ENCODE measurements around the gene PARP6.

PARP6 gene

DNA sequence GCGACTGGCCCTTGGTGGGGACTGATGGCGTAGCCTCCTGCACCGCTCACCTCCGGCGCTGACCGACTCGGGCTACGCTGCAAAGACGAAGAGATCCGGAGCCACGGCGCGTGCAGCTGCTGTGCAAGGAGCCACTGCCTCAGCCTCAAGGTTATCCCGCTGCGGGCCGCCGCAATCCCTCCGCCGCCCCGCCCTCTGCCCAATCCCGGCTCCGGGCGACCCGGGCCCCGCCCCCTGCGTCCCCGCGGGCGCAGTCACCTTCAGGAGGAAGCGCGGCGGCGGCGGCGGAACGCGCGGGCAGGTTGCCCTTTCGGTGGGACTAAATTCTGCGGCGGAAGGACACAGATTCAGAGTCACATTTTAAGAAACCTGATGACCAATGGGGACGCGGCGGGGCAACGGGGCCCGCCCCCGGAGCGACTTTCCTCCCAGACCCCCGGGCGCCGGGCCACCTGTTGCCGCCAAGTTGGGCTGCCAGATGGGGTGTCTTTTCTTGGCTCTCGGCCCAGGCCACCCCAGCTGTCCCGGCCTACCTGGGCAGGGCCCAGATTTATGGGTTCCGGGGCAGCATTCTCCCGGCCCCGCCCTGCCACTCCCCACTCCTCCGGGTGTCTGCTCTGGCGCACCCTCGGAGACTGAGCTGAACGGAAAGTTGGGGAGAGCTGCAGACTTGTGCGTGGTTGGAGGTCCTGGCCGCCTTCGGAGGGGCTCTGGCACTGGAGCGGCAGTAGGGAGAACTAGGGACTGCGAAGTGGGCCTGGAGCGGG lies 41.1 kb downstream of the PARP6 start, which contains the start of gene PKM:
Gene PKM (minus strand): TSS at position 125 of the 767 bp plus-strand sequence. CDS start 12,093 bp downstream, outside the sequence.
- peak; percentile 99 for DNase-seq (ENCODE audit: low read depth)

DNA sequence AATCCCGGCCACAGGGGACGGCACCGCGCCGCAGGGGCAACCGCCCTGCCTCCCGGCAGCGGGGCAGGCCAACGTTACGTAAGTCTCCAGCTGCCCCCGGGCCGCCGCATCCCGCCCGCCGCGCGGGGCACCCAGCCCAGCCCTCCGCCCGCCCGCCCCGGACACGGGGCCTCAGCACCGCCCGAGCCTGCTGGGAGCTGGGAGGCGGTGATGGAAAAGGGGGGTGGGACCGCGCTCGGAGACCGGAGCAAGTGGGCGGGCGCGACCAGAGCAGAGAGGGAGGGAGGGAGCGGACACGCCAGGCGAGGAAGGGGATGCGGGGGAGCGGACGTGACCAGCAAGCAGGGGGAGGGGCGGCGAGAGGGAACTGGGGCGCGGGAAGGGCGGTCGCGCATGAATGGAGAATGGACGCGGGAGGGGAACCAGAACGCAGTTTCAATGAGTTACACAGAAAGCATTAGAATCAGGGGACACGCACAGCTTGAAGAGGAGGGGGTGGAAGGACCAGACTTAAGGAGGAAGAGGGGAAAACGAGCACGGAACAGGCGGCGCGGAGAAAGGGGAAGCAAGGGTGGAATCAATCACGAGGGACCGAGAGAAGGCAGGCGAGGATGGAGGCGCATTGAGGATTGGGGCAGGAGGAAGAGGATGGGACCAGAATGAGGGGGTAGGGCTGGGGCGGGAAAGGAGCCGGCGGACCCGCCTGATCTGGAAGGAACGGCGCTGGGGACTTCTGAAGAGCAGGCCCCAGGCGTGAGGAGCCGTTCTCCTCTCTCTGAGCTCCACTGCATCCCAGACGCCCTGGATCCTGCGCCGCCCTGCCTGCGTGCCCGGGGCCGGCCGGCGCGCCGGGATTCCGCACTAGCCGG lies 41.9 kb downstream of the PARP6 start:
- peak; percentile 86 for DNase-seq (ENCODE audit: low read depth)

DNA sequence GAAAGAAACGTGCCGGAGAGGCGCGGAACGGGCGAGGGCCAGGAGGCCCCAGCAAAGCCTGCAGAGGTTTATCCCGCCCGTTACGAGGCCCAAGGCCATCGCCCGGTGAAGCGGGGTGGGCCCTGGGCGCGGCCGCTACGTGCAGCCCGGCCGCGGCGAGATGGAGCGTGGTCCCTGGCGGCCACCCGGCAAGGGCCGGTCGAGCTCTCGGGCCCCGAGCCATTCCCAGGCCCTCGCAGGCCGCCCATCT lies 42.5 kb downstream of the PARP6 start:
- DNase-seq (ENCODE audit: low read depth) = no peak

DNA sequence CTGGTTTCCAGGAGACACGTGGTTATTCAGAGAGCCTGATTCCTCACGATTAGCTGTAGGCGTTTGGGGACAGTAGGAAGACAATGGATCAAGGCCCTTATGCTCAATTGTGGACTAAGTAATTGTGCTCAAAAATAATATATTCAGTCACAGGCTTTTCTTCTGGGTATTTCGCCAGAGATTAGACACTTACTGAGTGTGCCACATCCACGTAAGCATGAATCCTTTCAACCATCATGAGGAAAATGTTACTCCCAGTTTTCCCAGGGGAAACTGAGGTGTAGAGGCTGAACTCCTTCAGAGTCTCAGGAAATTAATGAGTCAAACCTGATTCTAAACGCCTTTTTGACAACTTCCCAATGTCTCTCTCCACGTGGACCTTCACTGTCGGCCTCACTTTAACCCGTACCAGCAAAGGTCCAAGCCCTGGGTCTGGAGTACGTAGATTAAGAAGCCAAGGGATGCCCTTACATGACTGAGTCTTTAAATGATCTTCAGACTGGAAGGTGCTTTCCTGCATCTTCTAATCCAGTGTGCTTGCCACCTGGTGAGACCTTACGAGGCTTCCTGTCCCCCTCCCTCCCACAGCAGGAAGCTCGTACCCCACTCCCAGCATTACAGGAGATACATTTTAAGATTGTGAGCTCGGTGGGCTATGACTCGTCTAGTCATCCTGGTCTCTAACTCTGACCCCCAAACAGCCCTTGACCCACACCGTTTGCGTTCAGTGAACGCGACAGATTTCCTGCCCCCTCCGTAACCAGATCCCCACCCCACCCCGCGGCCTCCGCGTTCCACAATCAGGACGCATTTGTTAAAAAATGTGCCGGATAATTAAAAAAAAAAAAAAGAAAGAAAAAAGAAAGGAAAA lies 43.0 kb downstream of the PARP6 start:
- DNase-seq (ENCODE audit: low read depth) = peak; percentile 19

DNA sequence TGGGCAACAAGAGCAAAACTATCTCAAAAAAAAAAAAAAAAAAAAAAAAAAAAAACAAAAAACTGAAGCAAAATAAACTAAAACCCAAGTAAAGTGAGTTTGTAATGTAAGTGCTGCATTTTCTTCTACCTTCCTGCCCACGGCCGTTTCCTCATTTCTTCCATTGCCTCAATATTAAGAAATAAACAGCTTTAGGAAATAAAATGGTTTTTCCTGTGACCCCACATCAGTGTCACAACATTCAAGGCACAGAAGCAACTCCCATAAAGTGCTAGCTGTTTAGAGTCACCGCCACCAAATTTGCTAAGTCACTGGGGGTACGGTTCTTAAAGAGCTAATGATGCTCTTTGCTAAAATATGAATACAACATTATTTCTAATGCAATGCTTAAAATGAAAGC lies 44.6 kb downstream of the PARP6 start:
- DNase-seq (ENCODE audit: low read depth) = no peak

DNA sequence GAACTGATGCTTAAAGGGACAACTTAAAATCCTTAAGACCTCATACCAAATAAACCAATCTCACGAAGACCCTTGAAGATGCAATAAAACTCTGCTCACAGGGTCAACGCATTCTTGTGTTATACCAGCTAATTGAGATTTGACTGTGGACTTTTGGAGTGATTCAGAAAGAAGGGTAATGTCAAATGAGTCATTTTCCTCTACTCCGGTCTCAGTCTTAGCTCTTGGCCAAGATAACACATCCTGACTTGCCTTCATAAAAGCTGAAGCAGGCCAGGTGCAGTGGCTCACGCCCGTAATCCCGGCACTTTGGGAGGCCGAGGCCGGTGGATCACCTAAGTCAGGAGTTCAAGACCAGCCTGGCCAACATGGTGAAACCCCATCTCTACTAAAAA lies 45.2 kb downstream of the PARP6 start:
- peak; percentile 56 for DNase-seq (ENCODE audit: low read depth)

DNA sequence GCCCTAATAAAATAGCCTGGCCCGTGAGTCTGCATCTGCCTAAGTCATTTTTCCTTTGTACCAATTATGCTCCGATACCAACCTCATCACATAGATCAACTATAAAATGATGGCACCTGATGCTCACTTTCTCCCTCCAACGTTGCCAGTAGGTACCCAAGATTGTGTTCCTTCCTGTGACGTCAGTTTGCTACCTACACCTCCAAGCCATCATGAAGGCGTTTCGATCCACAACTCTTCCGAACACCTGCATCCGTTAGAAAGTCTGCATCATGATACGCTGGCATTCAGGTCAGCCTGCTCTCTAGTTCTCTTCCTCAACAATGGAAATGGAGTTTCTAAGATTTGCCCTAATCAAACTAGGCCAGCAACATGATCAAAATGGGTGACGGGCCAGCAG lies 49.1 kb downstream of the PARP6 start:
- DNase-seq (ENCODE audit: low read depth) = no peak

DNA sequence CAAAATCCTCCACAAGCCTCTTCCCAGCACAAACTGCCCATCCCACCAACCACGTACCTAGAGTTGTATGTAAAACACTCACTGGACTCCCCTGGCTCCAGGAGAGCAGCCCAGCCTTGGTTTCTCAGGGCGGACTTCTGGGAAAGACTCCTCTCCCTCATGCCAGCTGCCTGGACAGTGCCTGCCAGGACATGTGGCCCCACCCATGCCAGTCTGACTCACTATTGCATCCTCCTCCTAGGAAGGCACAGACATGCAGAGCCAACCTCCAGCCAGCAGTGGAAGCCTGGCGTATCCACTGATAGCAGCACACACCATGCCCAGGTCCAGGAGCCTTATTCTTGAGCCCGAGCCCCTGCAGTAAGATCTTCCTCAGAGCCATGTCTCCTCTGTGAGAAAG lies 50.0 kb downstream of the PARP6 start:
- no peak for DNase-seq (ENCODE audit: low read depth)

DNA sequence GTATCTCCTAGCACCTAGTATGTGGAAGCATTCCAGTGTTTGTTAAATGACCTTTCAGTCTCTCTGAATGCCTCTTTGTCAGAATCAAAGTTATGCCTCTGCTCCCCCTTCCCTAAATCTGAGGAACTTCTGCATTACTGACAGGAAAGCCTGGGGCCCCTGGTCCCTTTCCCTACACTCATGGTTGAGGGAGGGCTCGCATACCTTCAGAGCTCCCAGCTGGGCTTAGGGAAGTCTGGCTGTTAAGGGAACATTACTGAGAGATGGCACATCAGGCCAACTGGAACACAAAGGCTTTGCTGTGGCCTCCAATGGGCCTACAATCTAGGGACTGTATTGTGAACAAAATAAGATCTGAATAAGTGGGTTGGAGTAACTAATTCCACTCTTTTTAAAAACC lies 51.7 kb downstream of the PARP6 start:
- no peak for DNase-seq (ENCODE audit: low read depth)

DNA sequence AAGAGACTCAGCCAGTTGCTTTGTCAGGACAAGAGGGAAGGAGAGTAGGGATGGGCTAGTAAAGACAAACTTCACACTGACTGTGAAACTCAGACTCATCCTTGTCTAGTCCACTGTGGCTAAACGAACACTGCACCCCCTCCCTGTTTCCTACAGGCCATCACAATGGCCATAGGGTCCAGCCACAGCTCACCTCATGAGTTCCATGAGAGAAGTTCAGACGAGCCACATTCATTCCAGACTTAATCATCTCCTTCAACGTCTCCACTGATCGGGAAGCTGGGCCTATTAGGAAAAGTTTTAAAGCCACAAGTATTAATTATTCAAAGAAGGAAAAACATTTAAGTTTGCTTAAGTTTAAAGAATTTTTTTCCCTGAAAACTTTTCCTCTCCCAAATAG lies 55.1 kb downstream of the PARP6 start:
- no peak for DNase-seq (ENCODE audit: low read depth)

DNA sequence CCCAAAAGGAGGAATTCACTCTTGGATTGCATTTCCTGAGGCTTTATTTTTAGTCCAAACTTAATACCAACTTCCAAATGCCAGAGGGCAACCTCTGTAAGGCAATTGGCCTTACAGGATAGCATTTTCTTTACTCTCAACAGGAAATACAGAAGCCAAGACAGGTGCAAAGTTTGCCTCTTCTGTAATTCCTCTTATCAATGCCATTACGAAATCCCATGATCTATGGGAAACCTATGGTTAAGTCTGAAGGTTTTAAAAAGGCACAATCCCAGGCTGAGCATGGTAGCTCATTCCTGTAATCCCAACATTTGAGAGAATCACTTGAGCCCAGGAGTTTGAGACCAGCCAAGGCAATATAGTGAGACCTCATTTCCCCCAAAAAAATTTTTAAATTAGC lies 56.3 kb downstream of the PARP6 start:
- DNase-seq (ENCODE audit: low read depth) = no peak

DNA sequence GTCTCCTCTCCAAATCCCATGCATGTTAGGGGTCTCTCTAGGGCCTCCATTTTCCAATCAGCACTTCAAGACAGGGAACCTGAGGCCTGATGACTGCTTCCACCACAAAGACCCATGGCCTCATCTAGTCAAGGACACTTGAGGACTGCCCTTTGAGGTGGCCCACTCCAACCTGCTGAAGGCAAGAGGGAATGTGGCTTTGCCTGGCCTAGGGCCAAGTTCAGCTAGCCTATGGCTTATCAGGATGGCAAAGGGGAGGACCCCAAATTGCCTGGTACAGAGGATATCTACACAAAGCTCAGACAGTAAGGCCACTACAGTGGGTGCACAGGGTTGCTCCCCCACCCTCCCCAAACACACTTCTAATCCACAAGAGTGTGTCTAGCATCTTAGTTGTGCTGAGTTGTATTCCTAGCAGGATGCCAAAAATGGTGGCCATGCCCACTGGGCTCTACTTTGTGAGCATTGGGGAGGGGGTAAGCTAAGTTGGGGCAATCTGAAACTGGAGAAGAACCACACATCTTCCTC lies 64.7 kb downstream of the PARP6 start:
- DNase-seq (ENCODE audit: low read depth) = no peak

DNA sequence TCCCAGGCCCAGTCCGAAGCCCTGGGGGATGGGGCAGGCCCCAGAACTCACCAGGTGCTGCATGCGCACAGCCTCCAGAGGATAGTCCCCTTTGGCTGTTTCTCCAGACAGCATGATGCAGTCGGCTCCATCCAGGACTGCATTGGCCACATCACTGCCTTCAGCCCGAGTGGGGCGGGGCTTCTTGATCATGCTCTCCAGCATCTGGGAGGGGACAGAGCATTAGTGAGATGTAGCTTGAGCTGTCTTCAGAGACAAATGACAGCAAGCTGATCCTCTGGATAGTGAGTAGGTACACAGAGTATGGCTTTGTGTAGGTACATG lies 65.7 kb downstream of the PARP6 start:
- DNase-seq (ENCODE audit: low read depth) = no peak

DNA sequence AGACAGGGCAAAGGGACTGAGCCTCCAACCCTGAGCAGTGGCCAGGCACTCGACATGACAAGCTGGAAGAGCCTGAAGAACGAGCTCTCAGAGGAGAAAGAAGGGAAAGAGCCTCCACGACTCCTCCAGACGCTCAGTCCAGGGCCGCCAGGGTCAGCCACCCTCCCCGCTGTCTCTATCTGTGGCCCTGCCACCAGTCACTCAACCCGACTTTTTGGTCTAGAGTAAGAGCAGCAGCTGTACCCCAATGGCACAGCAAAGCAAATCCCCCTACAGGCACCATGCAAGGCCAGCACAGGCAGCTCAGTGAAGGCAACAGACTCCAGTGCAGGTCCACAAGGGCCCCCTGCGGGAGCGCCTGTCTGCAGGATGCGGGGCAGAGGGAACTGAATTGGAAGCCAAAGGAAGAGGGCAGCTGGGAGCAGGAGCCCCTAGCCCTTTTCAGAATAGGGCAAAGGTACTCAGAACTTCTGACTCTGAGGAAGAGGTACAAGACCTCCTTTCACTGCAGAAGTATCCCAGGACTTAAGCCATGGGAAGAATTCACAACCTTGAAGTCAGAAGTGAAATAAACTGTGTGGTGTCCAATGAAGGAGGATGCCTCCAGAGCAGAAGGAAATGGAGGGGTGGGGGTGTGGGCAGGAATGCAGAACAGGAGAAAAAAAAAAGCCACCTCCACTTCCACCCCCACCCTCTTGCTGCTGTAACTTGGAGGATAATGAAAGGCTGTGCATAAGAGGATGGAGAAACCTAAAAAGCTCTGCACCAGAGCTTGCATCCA lies 66.3 kb downstream of the PARP6 start:
- DNase-seq (ENCODE audit: low read depth) = no peak

DNA sequence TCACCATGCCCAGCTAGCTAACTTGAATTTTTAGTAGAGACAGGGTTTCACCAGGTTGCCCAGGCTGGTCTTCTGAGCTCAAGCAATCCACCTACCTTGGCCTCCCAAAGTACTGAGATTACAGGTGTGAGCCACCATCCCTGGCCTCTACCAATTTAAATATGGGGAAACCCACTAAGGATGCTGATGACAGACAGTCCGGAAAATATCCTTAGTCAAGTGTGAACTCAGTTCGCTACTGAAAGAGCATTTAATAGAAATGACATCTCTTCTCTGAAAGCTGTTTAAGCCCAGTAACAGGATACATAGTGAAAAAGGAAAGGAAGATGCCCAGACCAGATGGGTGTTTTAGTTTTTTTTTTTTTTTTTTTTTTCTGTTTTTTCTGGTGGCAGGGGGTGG lies 67.1 kb downstream of the PARP6 start:
- no peak for DNase-seq (ENCODE audit: low read depth)

DNA sequence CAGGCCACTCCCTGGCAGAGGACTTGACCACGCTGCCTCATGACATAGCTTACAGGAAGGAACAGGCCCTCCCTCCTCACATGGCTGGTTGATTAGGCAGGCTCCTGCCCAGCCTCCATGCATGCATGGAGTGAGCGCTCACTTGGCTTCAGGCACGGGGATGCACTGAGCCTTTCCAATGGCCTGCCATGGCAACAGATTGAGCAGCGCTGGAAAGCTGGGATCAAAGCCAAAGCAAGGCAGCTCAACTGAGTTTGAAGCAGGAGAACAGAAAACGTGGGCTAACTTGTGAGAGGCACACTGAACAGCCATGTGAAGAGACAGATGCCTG lies 68.9 kb downstream of the PARP6 start:
- no peak for DNase-seq (ENCODE audit: low read depth)

DNA sequence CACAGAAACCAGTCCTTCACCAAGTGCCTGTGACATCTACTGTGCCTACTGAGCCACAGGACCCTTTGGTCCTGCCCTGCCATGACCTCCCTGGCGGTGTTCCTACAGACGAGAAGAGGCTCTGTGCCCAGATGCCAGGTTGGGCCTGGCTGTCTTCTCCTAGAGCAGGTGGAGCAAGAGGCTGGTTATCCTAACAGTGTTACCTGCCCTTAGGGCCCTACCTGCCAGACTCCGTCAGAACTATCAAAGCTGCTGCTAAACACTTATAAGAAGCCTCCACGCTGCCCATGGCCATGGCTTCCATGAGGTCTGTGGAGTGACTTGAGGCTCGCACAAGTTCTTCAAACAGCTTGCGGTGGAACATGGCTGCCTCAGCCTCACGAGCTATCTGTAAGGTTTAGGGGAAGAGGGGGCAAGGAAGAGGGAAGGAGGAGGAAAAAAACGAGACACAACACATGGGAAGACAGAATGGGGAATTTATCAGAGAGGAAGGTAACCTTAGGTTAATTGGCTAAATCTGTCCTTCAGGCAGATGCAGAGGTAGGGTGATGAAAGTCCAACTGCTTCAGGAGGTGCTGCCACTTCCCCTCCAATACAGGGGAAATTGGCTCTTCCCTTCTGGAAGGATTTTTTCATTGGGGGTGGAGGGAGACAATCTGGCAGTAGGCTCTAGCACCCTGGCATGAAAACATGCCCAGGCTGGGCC lies 69.4 kb downstream of the PARP6 start:
- DNase-seq (ENCODE audit: low read depth) = no peak

DNA sequence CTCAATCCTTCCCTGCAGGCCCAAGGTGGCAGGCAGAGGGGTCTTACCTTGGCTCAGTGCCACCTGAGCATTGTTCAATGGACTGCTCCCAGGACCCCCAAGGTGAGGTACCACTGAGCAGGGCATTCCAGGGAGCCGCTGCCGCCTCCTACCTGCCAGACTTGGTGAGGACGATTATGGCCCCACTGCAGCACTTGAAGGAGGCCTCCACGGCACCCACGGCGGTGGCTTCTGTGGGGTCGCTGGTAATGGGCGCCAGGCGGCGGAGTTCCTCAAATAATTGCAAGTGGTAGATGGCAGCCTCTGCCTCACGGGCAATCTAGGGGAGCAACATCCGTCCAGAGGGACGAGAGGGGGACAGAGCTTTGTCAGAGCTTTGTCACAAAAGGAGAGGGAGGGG lies 70.1 kb downstream of the PARP6 start:
- no peak for DNase-seq (ENCODE audit: low read depth)

DNA sequence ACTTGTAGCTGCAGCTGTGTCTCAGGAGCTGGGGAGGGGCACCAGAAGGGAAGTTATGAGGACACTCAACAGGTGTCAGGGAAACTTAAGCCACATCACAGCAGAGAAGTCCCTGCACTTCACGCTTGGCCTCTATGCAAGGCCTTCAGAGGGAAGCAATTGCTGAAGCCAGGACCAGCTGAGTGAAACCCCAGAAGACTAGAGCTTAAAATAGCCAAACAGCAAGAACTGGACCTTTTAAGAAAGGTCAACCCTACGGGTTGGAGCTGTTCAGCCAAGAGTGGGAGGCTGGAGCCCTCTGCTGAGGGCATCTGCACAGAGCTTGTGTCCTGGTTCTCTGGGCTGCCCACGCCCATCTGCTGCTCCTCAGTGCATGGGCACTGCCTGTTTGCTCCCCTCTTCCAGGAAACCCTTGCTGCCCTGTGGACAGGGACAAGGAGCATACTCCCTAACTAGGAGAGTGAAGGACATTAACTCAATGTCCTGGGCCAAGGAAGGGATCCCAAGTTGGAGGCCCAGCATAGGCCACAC lies 70.9 kb downstream of the PARP6 start:
- no peak for DNase-seq (ENCODE audit: low read depth)

DNA sequence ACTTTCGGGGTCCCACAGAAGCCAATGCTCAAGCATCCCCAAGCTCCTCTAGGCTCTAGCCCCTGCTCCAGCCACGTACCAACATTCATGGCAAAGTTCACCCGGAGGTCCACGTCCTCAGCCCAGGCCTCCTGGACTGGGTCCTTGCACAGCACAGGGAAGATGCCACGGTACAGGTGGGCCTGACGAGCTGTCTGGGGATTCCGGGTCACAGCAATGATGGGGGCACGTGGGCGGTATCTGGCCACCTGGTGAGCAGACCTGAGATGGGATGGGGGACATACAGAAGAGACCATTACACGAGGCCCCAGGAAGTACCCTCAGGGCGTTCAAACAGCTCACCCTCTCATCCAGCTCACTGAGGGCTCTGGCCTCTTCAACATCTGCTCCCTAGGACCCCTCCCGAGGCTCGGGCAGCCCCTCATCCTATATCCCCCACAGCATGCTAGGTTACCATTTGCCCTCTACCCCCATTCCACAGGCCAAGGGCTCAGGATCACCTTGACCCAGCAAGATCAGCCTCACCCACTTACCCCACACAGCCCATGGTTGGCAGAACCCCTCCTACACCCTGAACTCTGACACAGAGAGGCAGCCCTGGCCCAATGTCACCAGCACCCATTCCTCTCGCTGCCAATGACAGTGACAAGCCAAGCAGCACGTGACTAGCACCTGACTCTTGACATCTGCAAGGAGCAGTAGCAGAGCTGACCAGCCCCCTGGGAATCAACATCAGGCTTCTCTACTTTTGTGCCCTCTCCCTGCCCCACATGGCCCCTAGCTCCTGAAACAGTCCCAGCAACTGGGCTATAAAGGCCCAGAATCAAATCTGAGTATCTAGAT lies 71.7 kb downstream of the PARP6 start:
- DNase-seq (ENCODE audit: low read depth) = no peak

Data from activated T-cell treated with anti-CD3 and anti-CD28 coated beads for 48 hours (primary cell).